H1 (cell line): Measurements from ENCODE around the gene RNF41. TPM values are rescaled to one million over a fixed set of nuclear protein-coding genes. Genes with fewer than 3 reads are reported as not detected.

Experiments
- polyA plus RNA-seq, 7 experiments: library from polyadenylated mRNA; depleted of rRNA in 3 of 7; stranded (reverse) in 5 of 7; unstranded in 2 of 7; fragments of >200 nt in 5 of 7; fragments of 200-250 nt in 2 of 7; gene quantifications; 1 replicate in 5 of 7; 2 replicates in 1 of 7; 4 replicates in 1 of 7; pipeline versions ENCODE4 v1.2.1 to v1.2.3, GENCODE V29; 2011 to 2013; ENCODE audit warnings: missing spikeins in 2 of 7, mixed read lengths in 2 of 7
- total RNA-seq: library from RNA; stranded (reverse); fragmentation: NEBNext Ultra II Directional; extraction: Animal tissue kit (Norgen Biotek cat#: 25700); gene quantifications from 2 replicates; pipeline ENCODE4 v1.2.1, GENCODE V29; 2021
- TF ChIP-seq, protein P1 (sequence below): fragments of 300-600 bp; sonication (generic); IDR thresholded peaks from 2 replicates; pipeline ENCODE4 v1.7.1; 2012; ENCODE audit warnings: low read length, moderate library complexity, mild to moderate bottlenecking, inconsistent platforms; ENCODE audit not compliant: insufficient replicate concordance

RNF41 gene
- total and polyA plus RNA-seq, 2 of the 8 experiments (the other 6 are each of a cell fraction or from before 2014, with no cell fraction given) = 55.5 to 98.6 TPM

DNA sequence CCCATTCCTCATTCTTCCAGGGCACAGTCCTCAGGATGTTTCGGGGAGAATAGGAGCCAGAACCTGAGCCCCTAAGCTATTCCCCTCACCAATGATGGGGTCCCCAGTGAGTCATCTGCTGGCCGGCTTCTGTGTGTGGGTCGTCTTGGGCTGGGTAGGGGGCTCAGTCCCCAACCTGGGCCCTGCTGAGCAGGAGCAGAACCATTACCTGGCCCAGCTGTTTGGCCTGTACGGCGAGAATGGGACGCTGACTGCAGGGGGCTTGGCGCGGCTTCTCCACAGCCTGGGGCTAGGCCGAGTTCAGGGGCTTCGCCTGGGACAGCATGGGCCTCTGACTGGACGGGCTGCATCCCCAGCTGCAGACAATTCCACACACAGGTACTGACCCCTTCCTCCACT lies 9.5 kb upstream of the RNF41 start (continued):
- TF ChIP-seq, protein P1, sequence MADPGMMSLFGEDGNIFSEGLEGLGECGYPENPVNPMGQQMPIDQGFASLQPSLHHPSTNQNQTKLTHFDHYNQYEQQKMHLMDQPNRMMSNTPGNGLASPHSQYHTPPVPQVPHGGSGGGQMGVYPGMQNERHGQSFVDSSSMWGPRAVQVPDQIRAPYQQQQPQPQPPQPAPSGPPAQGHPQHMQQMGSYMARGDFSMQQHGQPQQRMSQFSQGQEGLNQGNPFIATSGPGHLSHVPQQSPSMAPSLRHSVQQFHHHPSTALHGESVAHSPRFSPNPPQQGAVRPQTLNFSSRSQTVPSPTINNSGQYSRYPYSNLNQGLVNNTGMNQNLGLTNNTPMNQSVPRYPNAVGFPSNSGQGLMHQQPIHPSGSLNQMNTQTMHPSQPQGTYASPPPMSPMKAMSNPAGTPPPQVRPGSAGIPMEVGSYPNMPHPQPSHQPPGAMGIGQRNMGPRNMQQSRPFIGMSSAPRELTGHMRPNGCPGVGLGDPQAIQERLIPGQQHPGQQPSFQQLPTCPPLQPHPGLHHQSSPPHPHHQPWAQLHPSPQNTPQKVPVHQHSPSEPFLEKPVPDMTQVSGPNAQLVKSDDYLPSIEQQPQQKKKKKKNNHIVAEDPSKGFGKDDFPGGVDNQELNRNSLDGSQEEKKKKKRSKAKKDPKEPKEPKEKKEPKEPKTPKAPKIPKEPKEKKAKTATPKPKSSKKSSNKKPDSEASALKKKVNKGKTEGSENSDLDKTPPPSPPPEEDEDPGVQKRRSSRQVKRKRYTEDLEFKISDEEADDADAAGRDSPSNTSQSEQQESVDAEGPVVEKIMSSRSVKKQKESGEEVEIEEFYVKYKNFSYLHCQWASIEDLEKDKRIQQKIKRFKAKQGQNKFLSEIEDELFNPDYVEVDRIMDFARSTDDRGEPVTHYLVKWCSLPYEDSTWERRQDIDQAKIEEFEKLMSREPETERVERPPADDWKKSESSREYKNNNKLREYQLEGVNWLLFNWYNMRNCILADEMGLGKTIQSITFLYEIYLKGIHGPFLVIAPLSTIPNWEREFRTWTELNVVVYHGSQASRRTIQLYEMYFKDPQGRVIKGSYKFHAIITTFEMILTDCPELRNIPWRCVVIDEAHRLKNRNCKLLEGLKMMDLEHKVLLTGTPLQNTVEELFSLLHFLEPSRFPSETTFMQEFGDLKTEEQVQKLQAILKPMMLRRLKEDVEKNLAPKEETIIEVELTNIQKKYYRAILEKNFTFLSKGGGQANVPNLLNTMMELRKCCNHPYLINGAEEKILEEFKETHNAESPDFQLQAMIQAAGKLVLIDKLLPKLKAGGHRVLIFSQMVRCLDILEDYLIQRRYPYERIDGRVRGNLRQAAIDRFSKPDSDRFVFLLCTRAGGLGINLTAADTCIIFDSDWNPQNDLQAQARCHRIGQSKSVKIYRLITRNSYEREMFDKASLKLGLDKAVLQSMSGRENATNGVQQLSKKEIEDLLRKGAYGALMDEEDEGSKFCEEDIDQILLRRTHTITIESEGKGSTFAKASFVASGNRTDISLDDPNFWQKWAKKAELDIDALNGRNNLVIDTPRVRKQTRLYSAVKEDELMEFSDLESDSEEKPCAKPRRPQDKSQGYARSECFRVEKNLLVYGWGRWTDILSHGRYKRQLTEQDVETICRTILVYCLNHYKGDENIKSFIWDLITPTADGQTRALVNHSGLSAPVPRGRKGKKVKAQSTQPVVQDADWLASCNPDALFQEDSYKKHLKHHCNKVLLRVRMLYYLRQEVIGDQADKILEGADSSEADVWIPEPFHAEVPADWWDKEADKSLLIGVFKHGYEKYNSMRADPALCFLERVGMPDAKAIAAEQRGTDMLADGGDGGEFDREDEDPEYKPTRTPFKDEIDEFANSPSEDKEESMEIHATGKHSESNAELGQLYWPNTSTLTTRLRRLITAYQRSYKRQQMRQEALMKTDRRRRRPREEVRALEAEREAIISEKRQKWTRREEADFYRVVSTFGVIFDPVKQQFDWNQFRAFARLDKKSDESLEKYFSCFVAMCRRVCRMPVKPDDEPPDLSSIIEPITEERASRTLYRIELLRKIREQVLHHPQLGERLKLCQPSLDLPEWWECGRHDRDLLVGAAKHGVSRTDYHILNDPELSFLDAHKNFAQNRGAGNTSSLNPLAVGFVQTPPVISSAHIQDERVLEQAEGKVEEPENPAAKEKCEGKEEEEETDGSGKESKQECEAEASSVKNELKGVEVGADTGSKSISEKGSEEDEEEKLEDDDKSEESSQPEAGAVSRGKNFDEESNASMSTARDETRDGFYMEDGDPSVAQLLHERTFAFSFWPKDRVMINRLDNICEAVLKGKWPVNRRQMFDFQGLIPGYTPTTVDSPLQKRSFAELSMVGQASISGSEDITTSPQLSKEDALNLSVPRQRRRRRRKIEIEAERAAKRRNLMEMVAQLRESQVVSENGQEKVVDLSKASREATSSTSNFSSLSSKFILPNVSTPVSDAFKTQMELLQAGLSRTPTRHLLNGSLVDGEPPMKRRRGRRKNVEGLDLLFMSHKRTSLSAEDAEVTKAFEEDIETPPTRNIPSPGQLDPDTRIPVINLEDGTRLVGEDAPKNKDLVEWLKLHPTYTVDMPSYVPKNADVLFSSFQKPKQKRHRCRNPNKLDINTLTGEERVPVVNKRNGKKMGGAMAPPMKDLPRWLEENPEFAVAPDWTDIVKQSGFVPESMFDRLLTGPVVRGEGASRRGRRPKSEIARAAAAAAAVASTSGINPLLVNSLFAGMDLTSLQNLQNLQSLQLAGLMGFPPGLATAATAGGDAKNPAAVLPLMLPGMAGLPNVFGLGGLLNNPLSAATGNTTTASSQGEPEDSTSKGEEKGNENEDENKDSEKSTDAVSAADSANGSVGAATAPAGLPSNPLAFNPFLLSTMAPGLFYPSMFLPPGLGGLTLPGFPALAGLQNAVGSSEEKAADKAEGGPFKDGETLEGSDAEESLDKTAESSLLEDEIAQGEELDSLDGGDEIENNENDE = no peak
- TF ChIP-seq, all 59 proteins: peak for 0
